A549 (cell line): ENCODE results near the gene PDE1C. TPM values are rescaled to one million over a fixed set of nuclear protein-coding genes. Genes with fewer than 3 reads are reported as not detected.

ENCODE experiments used
- ATAC-seq, 2 experiments: fragments of 200-7000 bp in 1 of 2; fragments of >200 bp in 1 of 2; cut with Nextera tagmentation in 1 of 2; cut with Tn5 transposase in 1 of 2; 3 replicates each; pipeline versions ENCODE4 v1.8.0 to v1.9.1; 2018 to 2020; ENCODE audit warnings: mild to moderate bottlenecking in 1 of 2, moderate library complexity in 1 of 2
- CTCF ChIA-PET: fragments of 300-600 bp; sonication (Branson Sonifier 250); formaldehyde crosslinking; extraction: SDS; loops from one replicate; lab custom pipeline; 2021; ENCODE audit warnings: antibody characterized with exemption, inconsistent platforms; lab: Yijun Ruan, JAX
- POLR2A ChIA-PET: fragments of 350-600 bp; formaldehyde crosslinking; extraction: SDS; loops from one replicate; lab custom pipeline; 2021; ENCODE audit warnings: antibody characterized with exemption, inconsistent platforms; lab: Yijun Ruan, JAX
- DNase-seq, 2 experiments: peaks; one replicate each; pipeline versions ENCODE4 v3.0.0 to v3.0.0-alpha.2; 2011 to 2016; ENCODE audit warnings: low read depth in 1 of 2, low spot score in 1 of 2
- FAIRE-seq: peaks from 2 replicates; lab custom pipeline; 2011; peaks lifted over from hg19 to GRCh38; lab: Jason Lieb, UNC
- H3K27ac ChIP-seq, 2 experiments: fragments of >200 bp; sonication (Bioruptor Twin); formaldehyde crosslinking; 3 replicates each; pipeline ENCODE4 v1.5.1; 2016 to 2017
- H3K4me1 ChIP-seq: fragments of >200 bp; sonication (Bioruptor Twin); formaldehyde crosslinking; 3 replicates; pipeline ENCODE4 v1.6.1; 2016
- H3K4me2 ChIP-seq: fragments of >200 bp; sonication (Bioruptor Twin); formaldehyde crosslinking; 3 replicates; pipeline ENCODE4 v1.6.1; 2016
- H3K4me3 ChIP-seq: fragments of >200 bp; sonication (Bioruptor Twin); formaldehyde crosslinking; 3 replicates; pipeline ENCODE4 v1.5.1; 2016
- H3K9me3 ChIP-seq: fragments of >200 bp; sonication (Bioruptor Twin); formaldehyde crosslinking; 3 replicates; pipeline ENCODE4 v1.6.1; 2016
- BHLHE40 ChIP-seq: IDR thresholded peaks from 2 replicates; pipeline ENCODE4 v1.6.1; 2012; ENCODE audit warnings: low read depth, low read length, inconsistent platforms
- CBX8 ChIP-seq: fragments of 200-600 bp; sonication (generic); IDR thresholded peaks from 2 replicates; pipeline ENCODE4 v1.6.1; 2016
- CHD4 ChIP-seq: fragments of 200-600 bp; sonication (generic); IDR thresholded peaks from 2 replicates; pipeline ENCODE4 v1.6.1; 2016; ENCODE audit warnings: antibody characterized with exemption, mild to moderate bottlenecking, borderline replicate concordance
- EHF ChIP-seq: fragments of 250-450 bp; sonication (Bioruptor Pico); IDR thresholded peaks from 2 replicates; pipeline ENCODE4 v1.5.0; 2020; ENCODE audit warnings: mild to moderate bottlenecking
- EP300 ChIP-seq, 2 experiments: fragments of >200 bp; sonication (Bioruptor Twin); formaldehyde crosslinking; IDR thresholded peaks; 2 replicates in 1 of 2; 3 replicates in 1 of 2; pipeline ENCODE4 v1.6.1; 2016 to 2017
- ESRRA ChIP-seq: fragments of 150-350 bp; IDR thresholded peaks from 2 replicates; pipeline ENCODE4 v1.6.1; 2014; ENCODE audit warnings: mild to moderate bottlenecking, low read length, borderline replicate concordance
- FOSB ChIP-seq: fragments of 250-450 bp; sonication (Bioruptor Pico); IDR thresholded peaks from 2 replicates; pipeline ENCODE4 v1.5.0; 2020; ENCODE audit warnings: mild to moderate bottlenecking, moderate library complexity
- FOSL2 ChIP-seq, 2 experiments: fragments of 450-650 bp in 1 of 2; fragments of >200 bp in 1 of 2; sonication (Bioruptor Twin) in 1 of 2; formaldehyde crosslinking; IDR thresholded peaks; 2 replicates each; pipeline versions ENCODE4 v1.5.0 to v1.6.1; 2016 to 2020; ENCODE audit warnings: mild to moderate bottlenecking in 1 of 2, moderate library complexity in 1 of 2
- FOXS1 ChIP-seq: fragments of 250-450 bp; sonication (Bioruptor Pico); IDR thresholded peaks from 2 replicates; pipeline ENCODE4 v1.5.0; 2020; ENCODE audit warnings: mild to moderate bottlenecking, moderate library complexity
- HEYL ChIP-seq: fragments of 250-450 bp; sonication (Bioruptor Pico); IDR thresholded peaks from 2 replicates; pipeline ENCODE4 v1.8.0; 2021; ENCODE audit warnings: mild to moderate bottlenecking, moderate library complexity
- HOXB5 ChIP-seq: fragments of 250-450 bp; sonication (Bioruptor Pico); IDR thresholded peaks from 2 replicates; pipeline ENCODE4 v1.5.0; 2020; ENCODE audit warnings: mild to moderate bottlenecking, moderate library complexity
- MYC ChIP-seq: IDR thresholded peaks from 2 replicates; pipeline ENCODE4 v1.6.1; 2012; ENCODE audit warnings: mild to moderate bottlenecking, inconsistent platforms, low read length, improper control_type of control experiment, borderline replicate concordance
- PHF8 ChIP-seq: fragments of 200-600 bp; sonication (generic); IDR thresholded peaks from 2 replicates; pipeline ENCODE4 v1.6.1; 2016; ENCODE audit warnings: low read depth, mild to moderate bottlenecking, antibody characterized with exemption, moderate library complexity, borderline replicate concordance
- POLR2AphosphoS2 ChIP-seq: conservative IDR thresholded peaks from 2 replicates; pipeline ENCODE4 v1.6.1; 2012; ENCODE audit warnings: low read length, improper control_type of control experiment, inconsistent platforms
- RARB ChIP-seq: fragments of 250-450 bp; sonication (Bioruptor Pico); IDR thresholded peaks from 2 replicates; pipeline ENCODE4 v1.8.0; 2021; ENCODE audit warnings: mild to moderate bottlenecking, moderate library complexity
- RCOR1 ChIP-seq: fragments of 150-350 bp; IDR thresholded peaks from 2 replicates; pipeline ENCODE4 v1.6.1; 2014; ENCODE audit warnings: antibody characterized with exemption, low read length, low read depth
- RNF2 ChIP-seq: fragments of 200-600 bp; sonication (generic); IDR thresholded peaks from 2 replicates; pipeline ENCODE4 v1.6.1; 2016; ENCODE audit warnings: low read depth, mild to moderate bottlenecking, antibody characterized with exemption, moderate library complexity, borderline replicate concordance
- SMC3 ChIP-seq: fragments of >200 bp; sonication (Bioruptor Twin); formaldehyde crosslinking; IDR thresholded peaks from 3 replicates; pipeline ENCODE4 v1.6.1; 2018; ENCODE audit warnings: inconsistent platforms
- SREBF2 ChIP-seq: fragments of 450-650 bp; IDR thresholded peaks from 2 replicates; pipeline ENCODE4 v1.6.1; 2014; ENCODE audit warnings: mild to moderate bottlenecking, moderate library complexity
- WGBS: methylation state at CpG from one replicate; pipeline ENCODE4 v1.1.6; 2017; ENCODE audit errors: missing lambda C conversion rate; 5-methylcytosine and 5-hydroxymethylcytosine counted together
- polyA plus RNA-seq, 4 experiments: library from polyadenylated mRNA; depleted of rRNA in 3 of 4; stranded (reverse); fragments of >200 nt; fragmentation: RNase III in 1 of 4; extraction: RNeasy Plus Mini Kit Qiagen cat#74134 plus additional on column Dnase treatment in 1 of 4; gene quantifications; 2 replicates in 3 of 4; 3 replicates in 1 of 4; pipeline ENCODE4 v1.2.3, GENCODE V29; 2011 to 2017
- TF ChIP-seq, protein P1 (sequence below): IDR thresholded peaks from 2 replicates; pipeline ENCODE4 v1.6.1; 2012; ENCODE audit warnings: low read depth, borderline replicate concordance
- TF ChIP-seq, protein P2 (sequence below): fragments of >200 bp; sonication (Bioruptor Twin); formaldehyde crosslinking; IDR thresholded peaks from 3 replicates; pipeline ENCODE4 v1.6.1; 2016
- TF ChIP-seq, protein P3 (sequence below): fragments of 250-450 bp; sonication (Bioruptor Pico); IDR thresholded peaks from 2 replicates; pipeline ENCODE4 v1.5.0; 2020; ENCODE audit warnings: low read depth, mild to moderate bottlenecking, moderate library complexity
- TF ChIP-seq, protein P4 (sequence below): fragments of 450-650 bp; IDR thresholded peaks from 2 replicates; pipeline ENCODE4 v1.6.1; 2014; ENCODE audit warnings: antibody characterized with exemption
- TF ChIP-seq, protein P5 (sequence below): fragments of 150-350 bp; IDR thresholded peaks from 2 replicates; pipeline ENCODE4 v1.6.1; 2014; ENCODE audit warnings: low read depth, mild to moderate bottlenecking, low read length
- TF ChIP-seq, protein P6 (sequence below): fragments of 250-450 bp; sonication (Bioruptor Pico); IDR thresholded peaks from 2 replicates; pipeline ENCODE4 v1.5.0; 2021; ENCODE audit warnings: mild to moderate bottlenecking, moderate library complexity, borderline replicate concordance

Gene PDE1C
- polyA plus RNA-seq, 2 of the 4 experiments (the other 2 are of a cell fraction), result 8.0 to 11.0 TPM

DNA sequence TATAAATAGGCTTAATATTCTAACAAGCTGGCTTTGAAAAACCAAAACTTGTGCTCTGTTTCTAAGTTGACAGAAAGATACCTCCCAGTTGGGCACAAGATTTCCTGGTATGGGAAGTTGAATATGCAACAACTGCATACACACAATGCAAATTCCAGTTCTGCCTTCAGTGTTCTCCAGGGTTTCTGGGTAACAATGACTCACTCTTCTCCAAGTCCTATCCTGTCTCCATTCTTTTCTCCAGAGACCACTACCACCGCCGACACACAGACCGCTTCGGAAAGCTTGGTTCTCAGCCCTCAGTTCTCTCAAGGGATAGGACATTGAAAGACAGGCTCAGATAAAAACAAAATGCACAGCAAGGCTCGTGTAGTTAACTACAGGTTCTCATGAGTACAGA, 12.2 kb downstream of the PDE1C start:
- Histone ChIP-seq H3K4me3 (no peak overlapping the region), H3K4me1 (peaks cover 39% of the 10 kb centered on the region), H3K27ac (no peak overlapping the region; a peak in 1 of 6 replicates), H3K9me3 (no peaks in the 10 kb centered on the region), H3K4me2 (peak overlapping the region; percentile 85; the same call in 2 of the 3 replicates)
- ATAC-seq (no peak), FAIRE-seq (no peak), DNase-seq (no peak)
- ChIA-PET POLR2A (no interaction called here), CTCF (interaction anchor here (1.4 kb wide), 2 partner anchors 33 to 153 kb away, joined by 3 to 4 read pairs; no protein-coding TSS in a partner anchor)
- 91% methylated on average over 5 of the region's 5 CpGs for WGBS
- TF ChIP-seq, protein P1, sequence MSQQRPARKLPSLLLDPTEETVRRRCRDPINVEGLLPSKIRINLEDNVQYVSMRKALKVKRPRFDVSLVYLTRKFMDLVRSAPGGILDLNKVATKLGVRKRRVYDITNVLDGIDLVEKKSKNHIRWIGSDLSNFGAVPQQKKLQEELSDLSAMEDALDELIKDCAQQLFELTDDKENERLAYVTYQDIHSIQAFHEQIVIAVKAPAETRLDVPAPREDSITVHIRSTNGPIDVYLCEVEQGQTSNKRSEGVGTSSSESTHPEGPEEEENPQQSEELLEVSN, result no peak
- TF ChIP-seq EP300 (IDR thresholded peaks at IDR 0.05) (no peak), HOXB5 (CRISPR knock-in tag) (no peak), SMC3 (no peak), RARB (no peak), CHD4 (no peak), CBX8 (no peak), ESRRA (no peak), FOSB (CRISPR knock-in tag) (no peak), HEYL (CRISPR knock-in tag) (no peak), MYC (no peak), FOSL2 (IDR thresholded peaks at IDR 0.05) (no peak), FOSL2 (CRISPR knock-in tag; IDR thresholded peaks at IDR 0.05) (no peak; the same call in 1 of the 2 replicates), RCOR1 (no peak), RNF2 (no peak)
- TF ChIP-seq, protein P2, sequence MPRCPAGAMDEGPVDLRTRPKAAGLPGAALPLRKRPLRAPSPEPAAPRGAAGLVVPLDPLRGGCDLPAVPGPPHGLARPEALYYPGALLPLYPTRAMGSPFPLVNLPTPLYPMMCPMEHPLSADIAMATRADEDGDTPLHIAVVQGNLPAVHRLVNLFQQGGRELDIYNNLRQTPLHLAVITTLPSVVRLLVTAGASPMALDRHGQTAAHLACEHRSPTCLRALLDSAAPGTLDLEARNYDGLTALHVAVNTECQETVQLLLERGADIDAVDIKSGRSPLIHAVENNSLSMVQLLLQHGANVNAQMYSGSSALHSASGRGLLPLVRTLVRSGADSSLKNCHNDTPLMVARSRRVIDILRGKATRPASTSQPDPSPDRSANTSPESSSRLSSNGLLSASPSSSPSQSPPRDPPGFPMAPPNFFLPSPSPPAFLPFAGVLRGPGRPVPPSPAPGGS, result no peak
- TF ChIP-seq, protein P3, sequence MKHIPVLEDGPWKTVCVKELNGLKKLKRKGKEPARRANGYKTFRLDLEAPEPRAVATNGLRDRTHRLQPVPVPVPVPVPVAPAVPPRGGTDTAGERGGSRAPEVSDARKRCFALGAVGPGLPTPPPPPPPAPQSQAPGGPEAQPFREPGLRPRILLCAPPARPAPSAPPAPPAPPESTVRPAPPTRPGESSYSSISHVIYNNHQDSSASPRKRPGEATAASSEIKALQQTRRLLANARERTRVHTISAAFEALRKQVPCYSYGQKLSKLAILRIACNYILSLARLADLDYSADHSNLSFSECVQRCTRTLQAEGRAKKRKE (CRISPR knock-in tag), result no peak
- TF ChIP-seq, protein P4, sequence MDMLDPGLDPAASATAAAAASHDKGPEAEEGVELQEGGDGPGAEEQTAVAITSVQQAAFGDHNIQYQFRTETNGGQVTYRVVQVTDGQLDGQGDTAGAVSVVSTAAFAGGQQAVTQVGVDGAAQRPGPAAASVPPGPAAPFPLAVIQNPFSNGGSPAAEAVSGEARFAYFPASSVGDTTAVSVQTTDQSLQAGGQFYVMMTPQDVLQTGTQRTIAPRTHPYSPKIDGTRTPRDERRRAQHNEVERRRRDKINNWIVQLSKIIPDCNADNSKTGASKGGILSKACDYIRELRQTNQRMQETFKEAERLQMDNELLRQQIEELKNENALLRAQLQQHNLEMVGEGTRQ, result no peak

DNA sequence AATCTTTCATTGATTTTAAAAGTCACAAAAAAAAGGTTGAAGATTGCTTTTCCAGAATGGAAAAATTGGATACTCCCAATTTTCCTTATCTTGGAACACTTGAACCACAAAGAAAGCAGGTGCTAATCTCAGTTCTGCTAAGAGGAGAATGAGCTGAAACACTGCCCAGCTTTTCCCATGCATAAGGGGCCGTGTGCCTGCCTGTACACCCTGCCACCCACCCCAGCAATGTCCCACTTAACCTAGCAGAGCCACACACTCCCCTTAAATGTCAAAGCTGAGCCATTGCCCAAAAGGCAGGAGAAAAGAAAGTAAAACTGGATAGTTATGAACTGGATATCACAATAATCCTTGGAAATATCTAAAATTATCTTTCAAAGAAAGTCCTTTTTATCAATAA, 13.4 kb downstream of the PDE1C start:
- POLR2A ChIA-PET, result no interaction called here
- DNase-seq (no peak), ATAC-seq (no peak)
- 0 out of 6 replicates have a peak overlapping the region, but pooled peaks of 1 of the 2 experiments have one; percentile 23 for H3K27ac ChIP-seq
- CTCF ChIA-PET, result interaction anchor here (1.4 to 1.7 kb wide), 2 partner anchors 148 to 155 kb away, joined by 3 to 6 read pairs; no protein-coding TSS in a partner anchor
- no peak overlapping the region for H3K4me3 ChIP-seq
- TF ChIP-seq, protein P5, sequence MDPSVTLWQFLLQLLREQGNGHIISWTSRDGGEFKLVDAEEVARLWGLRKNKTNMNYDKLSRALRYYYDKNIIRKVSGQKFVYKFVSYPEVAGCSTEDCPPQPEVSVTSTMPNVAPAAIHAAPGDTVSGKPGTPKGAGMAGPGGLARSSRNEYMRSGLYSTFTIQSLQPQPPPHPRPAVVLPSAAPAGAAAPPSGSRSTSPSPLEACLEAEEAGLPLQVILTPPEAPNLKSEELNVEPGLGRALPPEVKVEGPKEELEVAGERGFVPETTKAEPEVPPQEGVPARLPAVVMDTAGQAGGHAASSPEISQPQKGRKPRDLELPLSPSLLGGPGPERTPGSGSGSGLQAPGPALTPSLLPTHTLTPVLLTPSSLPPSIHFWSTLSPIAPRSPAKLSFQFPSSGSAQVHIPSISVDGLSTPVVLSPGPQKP, result no peak
- TF ChIP-seq, all 56 proteins: peak for 0
- H3K4me1 ChIP-seq, result peaks cover 35% of the 10 kb centered on the region
- no peaks in the 10 kb centered on the region for H3K9me3 ChIP-seq
- no peak for FAIRE-seq
- WGBS, result 68% methylated on average over 1 of the region's 1 CpG
- H3K4me2 ChIP-seq, result no peak overlapping the region

DNA sequence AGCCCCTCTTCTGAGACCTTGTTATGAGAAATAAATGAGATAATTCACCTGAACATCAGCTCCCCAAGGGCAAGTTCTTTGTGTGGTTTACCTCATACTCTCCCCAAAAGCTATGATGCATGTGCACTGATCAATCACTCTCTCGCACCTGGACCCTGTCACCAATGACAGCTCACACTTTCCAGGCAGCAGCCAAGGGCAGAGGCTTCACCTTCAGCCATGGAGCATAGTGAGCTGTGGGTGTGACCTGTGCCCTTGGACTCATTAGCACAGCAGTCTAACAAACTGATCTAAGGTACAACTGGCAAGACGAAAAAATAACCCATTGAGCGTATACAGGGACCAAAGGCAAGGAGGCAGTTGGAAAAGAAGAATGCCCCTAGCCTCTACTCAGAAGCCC, 17.0 kb downstream of the PDE1C start:
- POLR2A ChIA-PET, result no interaction called here
- Histone ChIP-seq H3K4me3 (no peak overlapping the region), H3K4me2 (no peak overlapping the region), H3K27ac (no peak overlapping the region), H3K9me3 (no peaks in the 10 kb centered on the region), H3K4me1 (peaks cover 25% of the 10 kb centered on the region)
- DNase-seq (no peak), FAIRE-seq (no peak), ATAC-seq (no peak)
- CTCF ChIA-PET, result interaction anchor here (1.2 kb wide), 1 partner anchor 10 kb away, joined by 5 read pairs; no protein-coding TSS in a partner anchor
- WGBS, result 96% methylated on average over 3 of the region's 3 CpGs
- TF ChIP-seq FOXS1 (CRISPR knock-in tag), result no peak
- no peak for TF ChIP-seq EHF (CRISPR knock-in tag)
- TF ChIP-seq SREBF2, result no peak
- TF ChIP-seq, protein P6, sequence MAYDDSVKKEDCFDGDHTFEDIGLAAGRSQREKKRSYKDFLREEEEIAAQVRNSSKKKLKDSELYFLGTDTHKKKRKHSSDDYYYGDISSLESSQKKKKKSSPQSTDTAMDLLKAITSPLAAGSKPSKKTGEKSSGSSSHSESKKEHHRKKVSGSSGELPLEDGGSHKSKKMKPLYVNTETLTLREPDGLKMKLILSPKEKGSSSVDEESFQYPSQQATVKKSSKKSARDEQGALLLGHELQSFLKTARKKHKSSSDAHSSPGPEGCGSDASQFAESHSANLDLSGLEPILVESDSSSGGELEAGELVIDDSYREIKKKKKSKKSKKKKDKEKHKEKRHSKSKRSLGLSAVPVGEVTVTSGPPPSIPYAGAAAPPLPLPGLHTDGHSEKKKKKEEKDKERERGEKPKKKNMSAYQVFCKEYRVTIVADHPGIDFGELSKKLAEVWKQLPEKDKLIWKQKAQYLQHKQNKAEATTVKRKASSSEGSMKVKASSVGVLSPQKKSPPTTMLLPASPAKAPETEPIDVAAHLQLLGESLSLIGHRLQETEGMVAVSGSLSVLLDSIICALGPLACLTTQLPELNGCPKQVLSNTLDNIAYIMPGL (CRISPR knock-in tag), result no peak
- TF ChIP-seq BHLHE40, result no peak
- TF ChIP-seq PHF8, result no peak
- TF ChIP-seq FOSB (CRISPR knock-in tag), result no peak
- TF ChIP-seq POLR2AphosphoS2, result no peak
